ENCODE results near the gene RNF13.
"Not testable (repeated sequence)": the region's sequence is repeated elsewhere in the genome, so short reads cannot be mapped to it uniquely, and the experiment has no call there.

Gene RNF13

DNA sequence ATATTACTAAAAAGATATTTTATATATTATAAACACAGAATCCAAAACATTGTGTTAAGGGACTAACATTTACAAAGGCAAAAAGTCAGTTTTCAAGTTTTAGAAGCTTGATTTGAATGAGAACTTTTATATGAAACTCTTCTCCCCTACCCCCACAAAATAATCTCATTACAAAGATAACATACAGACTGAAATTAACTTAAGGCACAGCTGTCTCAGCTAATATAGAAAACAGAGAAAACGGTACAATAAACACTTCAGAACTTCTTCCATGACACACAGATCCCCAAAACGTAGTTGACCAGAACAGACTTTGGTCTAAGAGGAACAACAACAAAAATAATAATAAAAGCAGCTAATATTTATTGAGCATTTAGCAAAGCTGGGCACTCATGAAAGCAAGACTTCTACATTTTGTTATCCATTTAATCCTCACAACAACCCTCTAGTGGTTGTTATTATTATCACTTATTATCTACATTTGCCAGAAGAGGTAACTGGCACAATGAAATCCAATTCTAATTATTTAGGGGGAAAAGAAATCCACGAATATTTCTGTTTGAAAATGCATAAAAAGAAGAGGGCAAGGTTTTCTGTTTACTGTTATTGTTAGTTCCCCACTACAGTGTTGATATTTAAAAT lies 89.6 kb downstream of the RNF13 start:
- no peak for DNase-seq

DNA sequence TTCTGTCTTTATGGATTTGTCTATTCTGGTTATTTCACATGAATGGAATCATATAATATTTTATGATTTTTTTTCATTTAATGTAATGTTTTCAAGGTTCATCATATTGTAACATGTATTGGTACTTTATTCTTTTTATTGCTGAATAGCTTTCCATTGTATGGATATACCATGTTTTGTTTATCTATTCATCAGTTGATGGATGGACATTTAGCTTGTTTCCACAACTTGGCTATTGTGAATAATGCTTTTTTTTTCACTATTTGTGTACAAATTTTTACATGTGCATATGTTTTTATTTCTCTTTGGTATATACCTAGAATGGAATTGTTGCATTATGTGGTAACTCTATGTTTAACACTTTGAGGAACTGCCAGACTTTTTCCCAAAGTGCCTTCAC lies 93.0 kb downstream of the RNF13 start:
- DNase-seq: no peak

DNA sequence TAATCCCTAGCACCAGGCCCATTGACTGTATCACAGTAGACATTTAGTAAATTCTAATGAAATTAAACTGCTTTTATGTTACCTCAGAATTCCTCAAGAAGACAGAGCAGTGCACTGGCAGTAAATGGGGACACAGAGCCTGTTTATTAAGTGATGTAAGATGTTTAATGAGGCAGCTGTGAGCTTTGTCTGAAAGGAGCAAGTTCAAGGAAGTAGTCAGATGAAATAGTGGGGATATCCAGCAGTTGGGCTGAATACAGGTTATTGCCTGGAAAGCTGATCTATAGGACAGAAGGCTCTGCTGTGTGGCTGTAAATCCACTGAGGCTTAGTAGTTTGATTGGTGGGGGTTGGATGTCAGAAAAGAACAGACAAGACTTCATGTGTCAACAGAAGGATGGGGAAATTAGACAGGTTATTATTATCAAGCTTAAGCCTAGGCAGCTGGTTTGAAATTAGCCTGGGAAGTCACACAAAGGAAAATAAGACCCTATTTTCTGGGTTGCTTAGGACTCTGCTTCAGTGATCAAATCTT lies 95.5 kb downstream of the RNF13 start:
- no peak for DNase-seq

DNA sequence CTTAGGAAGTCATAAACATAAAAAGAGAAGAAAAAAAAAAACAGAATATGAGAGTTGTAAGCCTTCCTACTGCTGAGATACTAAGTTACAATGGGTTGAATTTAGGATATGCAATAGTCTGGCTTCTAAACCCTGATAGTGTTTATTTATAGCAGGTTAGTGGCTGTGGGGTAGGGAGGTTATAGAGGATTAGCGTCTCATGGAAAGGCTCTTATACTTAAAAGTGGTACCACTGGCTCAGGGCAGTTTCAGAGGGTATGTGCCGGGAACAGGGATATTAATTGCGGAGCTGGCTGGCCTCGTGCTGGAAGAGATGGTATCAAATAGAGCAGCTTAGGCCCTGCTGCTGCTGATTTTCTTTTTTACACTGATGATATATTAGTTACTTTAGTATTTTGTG lies 96.9 kb downstream of the RNF13 start:
- no peak for DNase-seq

DNA sequence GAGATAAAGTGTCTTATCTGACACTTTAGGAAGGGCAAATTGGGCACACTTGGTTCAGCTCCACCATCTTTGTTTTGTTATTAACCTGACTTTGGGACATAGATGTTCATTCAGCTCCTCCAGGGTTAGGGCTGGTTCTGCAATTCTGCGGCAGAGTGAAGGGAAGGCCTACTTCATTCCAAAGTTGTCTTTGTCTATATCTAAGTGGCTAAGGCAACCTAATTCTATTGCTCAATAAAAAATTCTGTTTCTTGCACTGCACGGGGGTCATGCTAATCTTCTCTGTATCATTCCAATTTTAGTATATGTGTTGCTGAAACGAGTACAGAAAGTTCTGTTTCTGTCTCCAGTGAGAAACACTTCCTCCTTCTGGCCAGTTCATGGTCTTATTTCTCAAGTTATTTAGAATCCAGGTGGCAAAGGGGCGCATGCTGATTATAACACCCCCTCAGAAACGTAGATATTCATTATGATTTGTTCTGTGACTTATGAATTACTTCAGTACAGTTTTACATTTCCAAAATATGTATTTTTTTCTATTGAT lies 104.2 kb downstream of the RNF13 start:
- no peak for DNase-seq

DNA sequence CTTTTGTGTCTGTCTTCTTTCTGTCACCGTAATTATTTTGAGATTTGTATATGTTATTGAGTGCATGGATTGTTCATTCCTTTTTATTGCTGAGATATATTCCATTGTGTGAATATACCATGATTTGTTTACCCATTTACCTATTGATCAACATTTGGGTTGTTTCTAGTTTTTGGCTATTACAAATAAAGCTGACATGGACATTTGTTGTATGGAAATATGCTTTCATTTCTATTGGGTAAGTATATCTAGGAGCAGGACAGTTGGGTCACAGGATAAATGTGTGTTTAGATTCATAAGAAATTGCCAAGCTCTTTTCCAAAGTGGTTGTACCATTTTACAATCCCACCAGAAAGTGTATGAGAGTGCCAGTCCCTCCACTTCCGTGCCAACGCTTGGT lies 106.5 kb downstream of the RNF13 start:
- no peak for DNase-seq

DNA sequence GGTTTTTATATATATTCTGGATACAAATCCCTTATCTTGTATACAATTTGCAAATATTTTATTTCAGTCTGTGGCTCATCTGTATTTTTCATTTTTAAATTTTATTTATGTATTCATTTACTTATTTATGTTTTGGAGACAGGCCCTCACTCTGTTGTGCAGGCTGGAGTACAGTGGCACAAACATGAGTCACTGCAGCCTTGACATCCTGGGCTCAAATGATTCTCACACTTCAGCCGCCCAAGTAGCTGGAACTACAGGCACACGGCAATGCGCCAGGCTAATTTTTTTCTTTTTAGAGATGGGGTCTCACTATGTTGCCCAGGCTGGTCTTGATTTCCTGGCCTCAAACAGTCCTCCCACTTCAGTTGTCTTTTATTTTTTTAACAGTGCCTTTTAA lies 107.1 kb downstream of the RNF13 start:
- DNase-seq: no peak

DNA sequence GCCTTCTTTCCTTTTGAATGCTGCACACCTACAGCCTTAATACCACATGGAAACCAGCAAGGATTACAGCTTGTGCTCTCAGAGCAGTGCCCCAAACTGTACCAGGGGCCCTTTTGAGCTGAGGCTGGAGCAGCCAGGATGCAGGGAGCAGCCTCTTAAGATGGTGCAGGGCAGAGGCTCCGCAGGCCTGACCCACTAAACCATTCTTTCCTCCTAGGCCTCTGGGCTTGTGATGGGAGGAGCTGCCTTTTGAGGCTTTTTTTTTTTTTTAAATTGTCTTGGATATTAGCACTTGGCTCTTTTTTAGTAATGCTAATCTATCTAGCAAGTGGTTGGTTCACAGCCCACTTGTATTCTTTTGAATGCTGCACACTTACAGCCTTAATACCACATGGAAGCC lies 120.0 kb downstream of the RNF13 start:
- DNase-seq: no peak

DNA sequence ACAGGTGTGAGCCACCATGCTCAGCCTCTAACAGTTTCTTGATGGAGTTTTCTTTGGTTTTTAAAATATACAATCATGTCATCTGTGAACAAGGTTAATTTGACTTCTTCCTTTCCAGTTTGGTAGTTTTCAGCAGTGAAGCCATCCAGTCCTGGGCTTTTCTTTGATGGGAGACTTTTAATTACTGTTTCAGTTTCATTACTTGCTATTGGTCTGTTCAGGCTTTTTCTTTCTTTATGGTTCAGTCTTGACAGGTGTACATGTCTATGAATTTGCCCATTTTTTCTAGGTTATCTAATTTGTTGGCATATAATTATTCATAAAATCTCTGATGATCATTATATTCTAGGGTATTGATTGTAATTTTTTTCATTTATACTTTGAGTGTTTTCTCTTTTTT lies 120.8 kb downstream of the RNF13 start:
- no peak for DNase-seq

DNA sequence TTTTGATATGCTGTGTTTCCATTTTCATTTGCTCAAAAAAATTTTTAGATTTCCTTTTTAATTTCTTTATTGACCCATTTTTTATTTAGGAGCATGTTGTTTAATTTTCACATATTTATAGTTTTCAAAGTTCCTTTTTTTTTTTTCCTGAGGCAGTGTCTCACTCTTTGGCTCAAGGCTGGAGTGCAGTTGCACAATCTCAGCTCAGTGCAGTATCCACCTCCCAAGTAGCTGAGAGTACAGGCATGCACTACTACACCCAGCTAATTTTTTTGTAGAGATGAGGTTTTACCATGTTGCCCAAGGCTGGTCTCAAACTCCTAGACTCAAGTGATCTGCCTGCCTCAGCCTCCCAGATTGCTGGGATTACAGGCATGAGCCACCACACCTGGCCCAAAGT lies 121.5 kb downstream of the RNF13 start:
- DNase-seq: no peak

DNA sequence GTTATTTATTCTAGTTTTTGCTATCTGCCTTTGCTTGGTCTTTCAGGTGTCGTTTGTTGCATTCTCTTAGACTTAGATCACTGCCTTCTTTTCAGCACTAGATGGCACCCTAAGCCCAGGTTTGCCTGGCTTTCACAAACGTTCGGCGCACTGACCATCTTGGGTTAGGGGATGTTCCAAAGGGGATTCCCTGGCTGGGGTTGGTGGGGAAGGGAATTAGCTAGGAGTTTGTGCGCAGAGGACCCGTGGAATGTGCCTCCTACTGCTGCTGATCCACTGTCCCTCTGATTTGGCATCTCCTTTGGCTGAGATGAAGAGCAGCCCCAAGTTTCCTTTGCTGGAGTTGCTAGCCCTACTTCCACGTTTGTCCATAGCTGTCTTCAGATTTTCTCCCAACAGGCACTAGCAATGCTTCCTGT lies 123.8 kb downstream of the RNF13 start:
- DNase-seq: peak; percentile 74

DNA sequence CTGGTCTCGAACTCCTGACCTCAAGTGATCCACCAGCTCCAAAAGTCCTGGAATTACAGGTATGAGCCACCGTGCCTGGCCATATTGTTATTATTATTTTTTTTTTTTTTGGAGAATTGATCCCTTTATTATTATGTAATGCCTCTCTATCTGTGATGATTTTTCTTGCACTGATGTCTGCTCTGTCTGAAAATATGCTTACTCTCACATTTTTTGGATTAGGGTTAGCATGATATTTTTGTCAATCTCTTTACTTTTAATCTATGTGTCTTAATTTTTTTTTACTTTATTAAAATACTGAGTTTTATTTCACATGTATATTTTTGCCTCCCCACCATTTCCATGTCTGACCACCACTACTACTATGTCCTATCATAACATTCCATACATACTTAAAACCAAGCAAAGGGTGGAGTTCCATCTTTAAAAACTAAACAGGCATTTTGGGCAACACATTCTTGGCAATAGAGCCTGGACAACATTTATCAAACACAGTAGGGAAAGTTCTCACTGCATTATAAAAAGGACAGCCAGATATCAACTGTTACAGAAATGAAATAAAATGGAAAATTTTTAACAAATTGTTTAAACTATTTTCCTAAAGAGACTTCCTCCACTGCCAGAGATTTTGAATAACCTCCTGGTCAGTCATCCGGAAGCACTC lies 125.5 kb downstream of the RNF13 start:
- not testable (repeated sequence) for DNase-seq

DNA sequence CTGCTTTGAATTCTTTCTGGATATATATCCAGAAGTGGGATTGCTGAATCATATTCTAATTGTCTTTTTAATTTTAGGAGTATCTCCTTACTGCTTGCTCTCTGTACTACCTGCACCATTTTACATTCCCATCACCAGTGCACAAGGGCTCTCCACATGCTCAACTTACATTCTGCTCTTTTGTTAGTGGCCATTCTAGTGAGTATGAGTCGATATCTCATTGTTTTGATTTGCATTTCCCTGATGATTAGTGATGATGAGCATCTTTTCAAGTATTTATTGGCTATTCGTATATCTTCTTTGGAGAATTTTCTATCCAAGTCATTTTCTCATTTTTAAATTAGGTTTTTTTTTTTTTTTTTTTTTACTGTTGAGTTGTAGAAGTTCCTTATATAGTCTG lies 128.2 kb downstream of the RNF13 start:
- no peak for DNase-seq

DNA sequence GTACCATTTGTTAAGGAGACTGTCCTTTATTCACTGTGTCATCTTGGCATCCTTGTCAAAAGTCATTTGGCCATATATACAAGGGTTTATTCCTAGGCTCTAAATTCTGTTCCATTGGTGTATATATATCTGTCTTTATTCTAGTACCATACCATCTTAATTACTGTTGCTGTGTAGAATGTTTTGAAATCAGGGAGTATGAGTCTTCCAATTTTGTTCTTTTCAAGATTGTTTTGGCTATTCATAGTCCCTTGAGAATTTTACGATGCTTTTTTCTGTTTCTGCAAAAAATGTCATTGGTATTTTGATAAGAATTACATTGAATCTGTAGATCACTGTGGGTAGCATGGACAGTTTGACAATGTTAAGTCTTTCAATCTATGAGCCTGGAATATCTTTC lies 128.9 kb downstream of the RNF13 start:
- no peak for DNase-seq

DNA sequence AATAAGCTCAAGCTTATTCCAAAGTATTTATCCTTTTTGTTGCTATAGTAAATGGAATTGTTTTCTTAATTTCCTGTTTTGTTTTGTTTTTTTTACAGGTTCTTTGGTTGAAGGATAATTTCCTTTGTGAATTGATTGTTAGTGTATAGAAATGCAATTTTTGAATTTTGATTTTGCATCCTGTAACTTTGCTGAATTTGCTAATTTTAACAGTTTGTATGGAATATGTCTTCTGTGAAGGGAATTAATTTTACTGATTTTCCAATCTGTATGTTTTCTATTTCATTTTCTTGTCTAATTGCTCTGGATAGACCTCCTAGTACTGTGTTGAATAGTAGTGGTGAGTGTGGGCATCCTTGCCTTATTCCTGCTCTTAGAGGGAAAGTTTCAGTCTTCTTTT lies 129.4 kb downstream of the RNF13 start:
- DNase-seq: no peak

DNA sequence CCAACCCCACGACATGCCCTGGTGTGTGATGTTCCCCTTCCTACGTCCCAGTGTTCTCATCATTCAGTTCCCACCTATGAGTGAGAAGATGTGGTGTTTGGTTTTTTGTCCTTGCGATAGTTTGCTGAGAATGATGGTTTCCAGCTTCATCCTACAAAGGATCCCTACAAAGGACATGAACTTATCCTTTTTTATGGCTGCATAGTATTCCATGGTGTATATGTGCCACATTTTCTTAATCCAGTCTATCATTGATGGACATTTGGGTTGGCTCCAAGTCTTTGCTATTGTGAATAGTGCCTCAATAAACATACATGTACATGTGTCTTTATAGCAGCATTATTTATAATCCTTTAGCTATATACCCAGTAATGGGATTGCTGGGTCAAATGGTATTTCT lies 131.0 kb downstream of the RNF13 start:
- DNase-seq: not testable (repeated sequence)

DNA sequence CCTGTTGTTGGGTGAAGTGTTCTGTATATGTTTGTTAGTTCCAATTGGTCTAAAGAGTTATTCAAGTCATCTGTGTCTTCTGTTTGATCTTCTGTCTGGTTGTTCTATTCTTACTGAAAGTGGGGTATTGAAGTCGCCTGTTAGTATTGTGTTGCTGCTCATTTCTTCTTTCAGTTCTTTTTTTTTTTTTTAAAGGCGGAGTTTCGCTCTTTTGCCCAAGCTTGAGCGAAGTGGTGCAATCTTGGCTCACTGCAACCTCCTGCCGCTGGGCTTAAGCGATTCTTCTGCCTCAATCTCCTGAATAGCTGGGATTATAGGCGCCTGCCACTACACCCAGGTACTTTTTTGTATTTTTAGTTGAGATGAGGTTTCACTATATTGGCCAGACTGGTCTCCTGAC lies 134.2 kb downstream of the RNF13 start:
- DNase-seq: no peak

DNA sequence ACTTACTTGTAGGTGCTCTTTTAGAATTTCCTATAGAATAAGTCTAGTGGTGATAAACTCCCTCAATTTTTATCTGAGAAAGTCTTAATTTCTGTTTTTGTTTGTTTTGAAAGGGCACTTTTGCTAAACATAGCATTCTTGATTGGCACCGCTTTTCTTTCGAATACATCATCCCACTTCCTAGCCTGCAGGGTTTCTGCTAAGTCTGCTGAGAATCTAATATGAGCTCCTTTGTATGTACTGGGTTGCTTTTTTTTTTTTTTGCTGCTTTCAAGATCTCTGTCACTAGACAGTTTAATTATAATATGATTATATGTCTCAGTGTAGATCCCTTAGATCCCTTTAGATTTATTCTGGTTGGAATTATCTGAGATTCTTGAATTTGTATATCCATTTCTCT lies 136.2 kb downstream of the RNF13 start:
- no peak for DNase-seq

DNA sequence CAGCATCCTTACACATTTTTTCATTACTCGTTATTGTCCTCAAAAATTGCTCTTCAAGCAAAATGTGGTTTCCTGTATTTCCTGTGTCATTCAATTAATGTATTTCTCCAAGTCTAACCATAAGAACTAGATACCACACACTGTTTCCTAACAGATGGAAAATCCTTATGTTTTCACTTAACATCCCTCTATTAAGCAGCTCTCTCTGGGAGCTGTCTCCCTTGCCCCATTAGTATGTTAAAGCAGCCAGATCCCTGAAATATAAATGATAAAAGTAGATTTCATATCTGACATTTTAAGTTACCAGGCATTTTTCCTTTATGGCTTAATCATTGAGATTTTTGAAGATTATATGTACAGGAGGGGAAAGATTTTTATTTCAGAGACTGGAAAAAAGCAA lies 141.8 kb downstream of the RNF13 start:
- no peak for DNase-seq

DNA sequence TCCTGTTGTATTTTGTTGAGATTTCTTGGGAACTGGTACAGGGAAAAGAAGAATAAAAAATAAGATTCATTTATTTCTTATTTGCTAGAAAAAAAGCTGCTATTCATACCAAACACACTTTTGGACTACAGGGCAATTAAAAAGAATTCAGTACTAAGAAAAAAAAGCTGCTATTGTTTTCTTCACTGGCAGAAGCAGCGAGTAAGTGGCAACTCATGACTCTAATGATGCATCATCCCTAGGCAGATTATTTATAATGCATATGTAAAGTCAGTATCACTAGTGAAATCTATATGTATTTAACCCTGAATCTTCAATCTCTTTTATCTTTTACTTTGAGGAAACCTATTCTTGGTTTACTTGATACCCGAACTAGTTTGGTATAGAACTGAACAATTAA lies 142.4 kb downstream of the RNF13 start:
- no peak for DNase-seq

DNA sequence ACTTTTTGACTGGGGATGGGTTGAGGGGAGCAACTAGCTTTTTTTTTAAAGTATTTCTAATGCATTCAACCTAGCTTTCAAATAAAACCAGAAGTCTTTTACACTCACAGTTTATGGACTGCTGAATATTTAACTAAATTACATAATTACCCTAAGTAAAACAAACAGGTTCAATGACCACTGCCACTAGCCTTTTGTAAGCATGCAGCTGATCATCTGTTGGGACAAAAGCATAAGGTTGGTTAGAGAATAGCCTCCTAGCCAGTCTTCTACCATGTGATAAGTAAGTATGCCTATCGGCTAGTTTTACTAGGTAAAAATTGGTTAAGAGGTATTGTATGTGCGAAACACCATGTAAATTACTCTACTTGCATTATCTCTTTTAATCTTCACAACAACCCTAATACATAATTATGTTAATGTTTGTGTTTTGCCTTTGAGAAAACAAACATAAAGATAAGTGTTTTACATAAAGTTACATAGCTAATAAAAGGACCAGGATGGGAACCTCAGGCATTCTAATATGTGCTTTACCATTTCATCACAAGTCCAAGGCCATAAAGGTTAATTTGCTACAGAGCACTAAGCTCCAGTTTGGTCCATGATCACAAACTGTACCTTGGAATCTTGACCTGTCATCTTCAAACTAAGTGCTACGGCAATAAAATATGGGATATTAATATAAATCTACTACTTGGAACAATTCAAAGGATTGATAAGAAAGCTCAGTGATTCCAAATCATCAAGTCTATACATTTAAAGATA lies 144.5 kb downstream of the RNF13 start:
- DNase-seq: no peak

DNA sequence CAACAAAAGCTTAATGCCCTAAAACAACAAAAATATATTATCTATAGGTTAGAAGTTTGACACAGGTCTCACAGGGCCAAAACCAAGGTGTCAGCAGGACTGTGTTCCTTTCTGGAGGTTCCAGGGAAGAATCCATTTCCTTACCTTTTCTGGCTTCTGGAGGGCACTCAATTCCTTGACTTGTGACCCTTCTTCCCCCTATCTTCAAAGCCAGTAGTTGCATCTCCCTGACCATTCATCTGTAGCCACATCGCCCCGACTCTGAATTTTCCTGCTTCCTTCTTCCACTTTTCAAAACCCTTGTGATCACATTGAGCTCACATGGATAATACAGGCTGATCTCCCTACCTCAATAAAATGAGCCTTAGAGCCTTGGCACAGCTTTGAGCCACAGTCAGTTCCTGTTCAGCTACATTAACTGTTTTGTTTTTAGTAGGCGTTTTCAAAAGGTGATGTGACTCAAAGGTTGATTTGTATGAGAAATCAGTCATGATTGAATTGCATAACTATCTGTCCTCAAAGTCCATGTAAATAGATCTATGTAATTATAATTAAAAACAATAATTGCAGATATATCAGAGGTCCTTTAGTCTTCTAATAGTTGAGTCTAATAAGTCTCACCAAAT lies 145.3 kb downstream of the RNF13 start:
- DNase-seq: no peak

DNA sequence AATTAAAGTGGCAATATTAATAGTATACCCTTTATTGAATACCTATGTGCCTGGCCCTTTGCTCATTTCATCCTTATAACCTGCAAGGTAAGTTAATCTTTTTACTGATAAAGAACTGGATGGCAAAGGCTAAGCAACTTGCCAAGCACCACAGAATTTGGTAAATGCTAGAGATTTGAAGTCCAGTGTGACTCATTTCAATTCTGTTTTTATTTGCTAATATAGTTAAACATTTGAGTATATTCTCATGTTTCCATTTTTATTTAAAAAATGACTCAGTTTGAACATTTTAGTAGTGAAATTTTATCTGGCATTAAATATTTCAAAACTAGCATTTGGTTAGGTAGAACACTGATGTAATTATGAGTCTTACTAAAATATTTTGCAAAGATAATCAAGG lies 146.4 kb downstream of the RNF13 start:
- DNase-seq: no peak
